HepG2 (cell line): Measurements from ENCODE around the gene ITGB1. TPM values are rescaled to one million over a fixed set of nuclear protein-coding genes. Genes with fewer than 3 reads are reported as not detected.
A peak's percentile ranks its signal among the peaks of the same experiment; 100 is the strongest.

Source experiments
- ETV5 ChIP-seq: IDR thresholded peaks from 2 replicates; pipeline ENCODE4 v1.6.1; 2018; ENCODE audit warnings: missing biosample characterization, missing genetic modification reagents, inconsistent platforms, borderline replicate concordance
- FOXA3 ChIP-seq: IDR thresholded peaks from 2 replicates; pipeline ENCODE4 v1.6.1; 2016; ENCODE audit warnings: missing genetic modification reagents, missing compliant biosample characterization
- FOXK1 ChIP-seq: sonication (generic); formaldehyde crosslinking; IDR thresholded peaks from 2 replicates; pipeline ENCODE4 v1.4.0; 2020; ENCODE audit warnings: low read depth, missing genetic modification reagents, borderline replicate concordance
- MIER2 ChIP-seq: IDR thresholded peaks from 2 replicates; pipeline ENCODE4 v1.6.1; 2016; ENCODE audit warnings: missing biosample characterization, missing genetic modification reagents
- MYNN ChIP-seq: sonication (generic); formaldehyde crosslinking; IDR thresholded peaks from 2 replicates; pipeline ENCODE4 v1.4.0; 2020; ENCODE audit warnings: mild to moderate bottlenecking, low read depth, missing genetic modification reagents
- SIN3A ChIP-seq: IDR thresholded peaks from 2 replicates; pipeline ENCODE4 v1.6.1; 2011; ENCODE audit warnings: low read depth, mild to moderate bottlenecking, control low read depth, low read length, borderline replicate concordance
- SOX13 ChIP-seq, 3 experiments: fragments of 450-650 bp in 1 of 3; sonication (generic) in 1 of 3; formaldehyde crosslinking in 1 of 3; IDR thresholded peaks in 2 of 3; conservative IDR thresholded peaks in 1 of 3; 2 replicates each; pipeline versions ENCODE4 v1.5.0 to v1.6.1; 2016 to 2020; ENCODE audit warnings: antibody characterized with exemption in 1 of 3, mild to moderate bottlenecking in 1 of 3, missing compliant biosample characterization in 1 of 3, missing genetic modification reagents in 1 of 3, moderate library complexity in 1 of 3
- SOX5 ChIP-seq: IDR thresholded peaks from 2 replicates; pipeline ENCODE4 v1.6.1; 2016; ENCODE audit warnings: borderline replicate concordance
- SOX6 ChIP-seq, 2 experiments: fragments of 450-650 bp in 1 of 2; sonication (generic) in 1 of 2; formaldehyde crosslinking in 1 of 2; IDR thresholded peaks; 2 replicates each; pipeline versions ENCODE4 v1.4.0 to v1.6.1; 2017 to 2020; ENCODE audit warnings: antibody characterized with exemption in 1 of 2, mild to moderate bottlenecking in 1 of 2, missing genetic modification reagents in 1 of 2
- TARDBP ChIP-seq: sonication (generic); formaldehyde crosslinking; IDR thresholded peaks from 2 replicates; pipeline ENCODE4 v1.8.0; 2022; ENCODE audit warnings: mild to moderate bottlenecking, missing genetic modification reagents
- ZNF343 ChIP-seq: sonication (generic); formaldehyde crosslinking; IDR thresholded peaks from 2 replicates; pipeline ENCODE4 v1.4.0; 2020; ENCODE audit warnings: mild to moderate bottlenecking, missing genetic modification reagents
- polyA plus RNA-seq, 8 experiments: library from polyadenylated mRNA; depleted of rRNA in 3 of 8; stranded (reverse) in 7 of 8; unstranded in 1 of 8; fragments of >200 nt; fragmentation: Illumina TruSeq in 4 of 8; extraction: Trizol in 4 of 8; gene quantifications; 2 replicates each; pipeline versions ENCODE4 v1.2.1 to v1.2.3, GENCODE V29; 2011 to 2016; ENCODE audit warnings: low read depth in 4 of 8, missing spikeins in 1 of 8, mixed read lengths in 1 of 8; ENCODE audit not compliant: insufficient read depth in 1 of 8
- total RNA-seq, 5 experiments: library from RNA; depleted of rRNA; stranded (reverse); fragments of >200 nt; fragmentation: Illumina TruSeq; extraction: Trizol; gene quantifications; 2 replicates each; pipeline ENCODE4 v1.2.3, GENCODE V29; 2016; ENCODE audit warnings: low read depth in 1 of 5
- TF ChIP-seq, protein P1 (sequence below): sonication (generic); formaldehyde crosslinking; IDR thresholded peaks from 2 replicates; pipeline ENCODE4 v1.5.0; 2020; ENCODE audit warnings: mild to moderate bottlenecking, missing genetic modification reagents, borderline replicate concordance
- TF ChIP-seq, protein P2 (sequence below): sonication (generic); formaldehyde crosslinking; IDR thresholded peaks from 2 replicates; pipeline ENCODE4 v1.9.0; 2022; ENCODE audit warnings: missing genetic modification reagents, mild to moderate bottlenecking, borderline replicate concordance

Gene ITGB1
- total and polyA plus RNA-seq, 2 of the 13 experiments (the other 11 are each of a cell fraction or from before 2014, with no cell fraction given) = 190 to 204 TPM

DNA sequence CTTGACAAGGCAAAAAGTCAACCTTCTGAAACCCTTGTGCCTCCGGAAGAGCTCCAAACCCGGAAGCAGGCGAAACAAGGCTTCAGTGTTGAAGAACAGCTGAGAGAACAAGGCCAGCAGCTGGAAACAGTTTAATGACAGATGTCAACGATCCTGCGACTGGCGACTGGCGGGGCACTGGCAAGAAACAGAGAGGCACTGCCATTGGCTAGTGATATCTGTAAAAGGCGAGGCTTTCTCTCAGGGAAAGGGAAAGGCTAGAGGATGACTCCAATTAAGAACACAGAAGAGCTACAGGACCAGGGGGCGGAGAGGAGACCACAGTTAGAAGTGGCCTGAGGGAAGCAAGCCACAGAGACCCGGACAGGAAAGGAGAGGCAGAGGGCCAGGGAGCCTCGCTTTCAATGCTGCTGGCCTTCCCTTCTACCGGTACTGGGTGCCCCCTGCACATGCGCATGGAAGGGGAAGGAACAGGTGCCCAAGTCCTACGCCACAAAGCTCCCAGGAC is 19.4 kb downstream of the ITGB1 start (continued):
- TF ChIP-seq, protein P1, sequence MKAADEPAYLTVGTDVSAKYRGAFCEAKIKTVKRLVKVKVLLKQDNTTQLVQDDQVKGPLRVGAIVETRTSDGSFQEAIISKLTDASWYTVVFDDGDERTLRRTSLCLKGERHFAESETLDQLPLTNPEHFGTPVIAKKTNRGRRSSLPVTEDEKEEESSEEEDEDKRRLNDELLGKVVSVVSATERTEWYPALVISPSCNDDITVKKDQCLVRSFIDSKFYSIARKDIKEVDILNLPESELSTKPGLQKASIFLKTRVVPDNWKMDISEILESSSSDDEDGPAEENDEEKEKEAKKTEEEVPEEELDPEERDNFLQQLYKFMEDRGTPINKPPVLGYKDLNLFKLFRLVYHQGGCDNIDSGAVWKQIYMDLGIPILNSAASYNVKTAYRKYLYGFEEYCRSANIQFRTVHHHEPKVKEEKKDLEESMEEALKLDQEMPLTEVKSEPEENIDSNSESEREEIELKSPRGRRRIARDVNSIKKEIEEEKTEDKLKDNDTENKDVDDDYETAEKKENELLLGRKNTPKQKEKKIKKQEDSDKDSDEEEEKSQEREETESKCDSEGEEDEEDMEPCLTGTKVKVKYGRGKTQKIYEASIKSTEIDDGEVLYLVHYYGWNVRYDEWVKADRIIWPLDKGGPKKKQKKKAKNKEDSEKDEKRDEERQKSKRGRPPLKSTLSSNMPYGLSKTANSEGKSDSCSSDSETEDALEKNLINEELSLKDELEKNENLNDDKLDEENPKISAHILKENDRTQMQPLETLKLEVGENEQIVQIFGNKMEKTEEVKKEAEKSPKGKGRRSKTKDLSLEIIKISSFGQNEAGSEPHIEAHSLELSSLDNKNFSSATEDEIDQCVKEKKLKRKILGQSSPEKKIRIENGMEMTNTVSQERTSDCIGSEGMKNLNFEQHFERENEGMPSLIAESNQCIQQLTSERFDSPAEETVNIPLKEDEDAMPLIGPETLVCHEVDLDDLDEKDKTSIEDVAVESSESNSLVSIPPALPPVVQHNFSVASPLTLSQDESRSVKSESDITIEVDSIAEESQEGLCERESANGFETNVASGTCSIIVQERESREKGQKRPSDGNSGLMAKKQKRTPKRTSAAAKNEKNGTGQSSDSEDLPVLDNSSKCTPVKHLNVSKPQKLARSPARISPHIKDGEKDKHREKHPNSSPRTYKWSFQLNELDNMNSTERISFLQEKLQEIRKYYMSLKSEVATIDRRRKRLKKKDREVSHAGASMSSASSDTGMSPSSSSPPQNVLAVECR = peak; percentile 90
- TF ChIP-seq MIER2 (CRISPR knock-in tag) (0 out of 2 replicates have a peak, but pooled peaks have one; percentile 27), ZNF343 (CRISPR knock-in tag) (no peak), SOX6 (IDR thresholded peaks at IDR 0.05) (no peak), SOX6 (CRISPR knock-in tag; IDR thresholded peaks at IDR 0.05) (peak; percentile 41; the same call in 1 of the 2 replicates), ETV5 (CRISPR knock-in tag) (peak; percentile 64; the same call in 1 of the 2 replicates), FOXA3 (CRISPR knock-in tag) (peak; percentile 43; the same call in 1 of the 2 replicates), SIN3A (peak; percentile 99), MYNN (CRISPR knock-in tag) (no peak), FOXK1 (CRISPR knock-in tag) (peak; percentile 25; the same call in 1 of the 2 replicates), TARDBP (CRISPR knock-in tag) (peak; percentile 30; the same call in 1 of the 2 replicates), SOX13 (IDR thresholded peaks at IDR 0.05) (no peak), SOX13 (CRISPR knock-in tag; conservative IDR thresholded peaks at IDR 0.05 in 1 of 2, IDR thresholded peaks at IDR 0.05 in 1 of 2) (peak in 1 of 2 experiments; percentile 36; a peak in 1 of 4 replicates), SOX5 (CRISPR knock-in tag) (peak; percentile 37; the same call in 1 of the 2 replicates)
- TF ChIP-seq, protein P2, sequence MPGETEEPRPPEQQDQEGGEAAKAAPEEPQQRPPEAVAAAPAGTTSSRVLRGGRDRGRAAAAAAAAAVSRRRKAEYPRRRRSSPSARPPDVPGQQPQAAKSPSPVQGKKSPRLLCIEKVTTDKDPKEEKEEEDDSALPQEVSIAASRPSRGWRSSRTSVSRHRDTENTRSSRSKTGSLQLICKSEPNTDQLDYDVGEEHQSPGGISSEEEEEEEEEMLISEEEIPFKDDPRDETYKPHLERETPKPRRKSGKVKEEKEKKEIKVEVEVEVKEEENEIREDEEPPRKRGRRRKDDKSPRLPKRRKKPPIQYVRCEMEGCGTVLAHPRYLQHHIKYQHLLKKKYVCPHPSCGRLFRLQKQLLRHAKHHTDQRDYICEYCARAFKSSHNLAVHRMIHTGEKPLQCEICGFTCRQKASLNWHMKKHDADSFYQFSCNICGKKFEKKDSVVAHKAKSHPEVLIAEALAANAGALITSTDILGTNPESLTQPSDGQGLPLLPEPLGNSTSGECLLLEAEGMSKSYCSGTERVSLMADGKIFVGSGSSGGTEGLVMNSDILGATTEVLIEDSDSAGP (CRISPR knock-in tag) = peak; percentile 35; the same call in 1 of the 2 replicates
